Globus pallidus (tissue), 1 donor: ENCODE data around the gene SEZ6L.
"Not testable (repeated sequence)": the region's sequence is repeated elsewhere in the genome, so short reads cannot be mapped to it uniquely, and the experiment has no call there.

Source experiments
- DNase-seq: peaks from one replicate; pipeline ENCODE4 v3.0.0-alpha.2; 2015; ENCODE audit warnings: low spot score

Gene SEZ6L

DNA sequence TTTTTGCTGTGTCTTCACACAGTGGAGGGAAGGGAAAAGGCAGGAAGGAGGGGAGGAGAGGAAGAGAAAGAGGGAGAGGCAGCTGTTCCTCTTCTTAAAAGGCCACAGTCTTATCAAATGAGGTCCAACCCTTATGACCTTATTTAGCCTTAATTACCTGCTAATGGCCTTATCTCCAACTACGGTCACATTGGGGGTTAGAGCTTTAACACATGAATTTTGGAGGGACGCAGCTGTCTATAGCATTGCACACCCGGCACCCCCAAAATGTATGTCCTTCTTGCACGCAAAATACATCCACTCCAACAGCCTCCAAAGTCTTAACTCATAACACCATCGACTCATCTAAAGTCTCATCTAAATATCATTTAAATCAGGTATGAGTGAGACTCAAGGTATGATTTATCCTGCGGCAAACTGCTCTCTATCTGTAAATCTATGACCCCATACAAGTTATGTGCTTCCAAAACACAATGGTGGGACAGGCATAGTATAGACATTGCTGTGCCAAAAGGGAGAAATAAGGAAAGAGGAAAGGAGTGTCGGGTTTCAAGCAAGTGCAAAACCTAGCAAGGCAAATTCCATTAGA lies 214.8 kb downstream of the SEZ6L start:
- no peak for DNase-seq

DNA sequence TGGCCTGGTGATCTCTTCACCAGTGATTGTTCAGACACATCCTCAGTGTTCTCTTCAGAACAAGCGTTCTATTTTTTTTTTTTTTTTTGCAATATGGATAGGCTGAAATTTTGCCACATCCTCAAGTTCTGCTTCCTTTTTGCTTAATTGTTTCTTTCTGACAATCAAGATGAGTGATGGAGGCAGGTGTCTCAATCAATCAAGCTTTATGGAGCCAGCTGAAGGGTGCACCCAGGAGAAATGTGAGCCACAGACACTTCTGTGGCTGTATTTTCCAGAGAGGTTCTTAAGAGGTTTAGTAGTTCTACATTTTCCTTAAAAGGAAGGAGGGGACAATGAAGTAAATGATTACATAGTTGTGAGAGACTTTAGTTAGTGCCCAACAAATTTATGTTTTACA lies 215.9 kb downstream of the SEZ6L start:
- no peak for DNase-seq

DNA sequence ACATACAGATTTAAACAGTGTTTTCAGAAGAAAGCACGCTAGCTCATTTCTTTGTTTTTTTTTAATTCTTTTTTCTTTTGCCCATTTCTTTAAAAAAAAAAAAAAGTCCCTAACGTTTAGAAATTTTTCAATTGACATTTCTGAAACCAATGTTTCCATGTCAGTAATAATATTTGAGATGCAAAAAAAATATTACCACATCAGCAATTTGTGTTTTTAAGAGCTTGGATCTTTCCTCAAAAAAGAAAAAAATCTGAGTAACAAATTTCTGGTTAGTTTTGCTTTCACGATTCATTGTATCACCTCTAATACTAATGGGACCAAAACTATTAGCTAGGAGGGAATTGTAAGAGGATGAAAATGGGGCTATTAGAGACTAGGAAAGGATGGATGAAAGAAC lies 219.9 kb downstream of the SEZ6L start:
- no peak for DNase-seq

DNA sequence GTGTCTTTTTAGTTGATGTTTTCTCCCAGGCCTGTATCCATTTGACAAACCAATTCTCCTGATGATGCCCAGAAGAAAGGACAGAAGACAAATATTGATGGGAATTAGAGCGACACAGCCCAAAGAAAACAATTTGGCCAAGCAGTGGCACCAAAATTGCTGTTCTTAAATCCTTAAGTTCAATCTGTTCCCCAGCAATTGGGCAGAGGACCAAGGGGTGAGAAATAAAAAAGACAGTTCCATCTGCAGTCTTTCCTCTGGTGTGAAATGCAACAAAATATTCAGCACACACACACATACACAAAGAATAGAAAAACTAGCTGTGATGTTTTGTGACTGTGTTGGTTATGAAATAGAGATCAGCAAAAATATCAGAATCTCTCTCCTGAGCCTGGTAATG lies 221.8 kb downstream of the SEZ6L start:
- no peak for DNase-seq

DNA sequence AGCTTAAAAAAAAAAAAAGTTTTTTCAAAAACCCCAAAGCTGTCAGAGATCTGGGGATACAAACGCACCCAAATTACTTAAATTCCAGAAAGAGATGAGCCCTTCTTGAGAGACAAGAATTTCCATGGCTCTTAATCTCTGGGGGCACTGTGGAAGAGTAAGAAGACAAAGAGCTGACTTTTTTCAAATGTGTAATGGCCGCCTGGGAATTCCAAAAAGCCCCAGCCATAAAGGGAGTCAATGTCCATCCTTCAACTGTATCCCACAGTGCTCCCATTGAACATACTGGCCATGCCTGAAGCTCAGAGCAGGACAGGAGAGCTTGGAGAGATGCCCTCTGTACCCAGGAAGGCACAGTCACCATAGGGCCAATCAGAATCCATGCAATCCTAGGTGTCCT lies 222.4 kb downstream of the SEZ6L start:
- DNase-seq, result no peak

DNA sequence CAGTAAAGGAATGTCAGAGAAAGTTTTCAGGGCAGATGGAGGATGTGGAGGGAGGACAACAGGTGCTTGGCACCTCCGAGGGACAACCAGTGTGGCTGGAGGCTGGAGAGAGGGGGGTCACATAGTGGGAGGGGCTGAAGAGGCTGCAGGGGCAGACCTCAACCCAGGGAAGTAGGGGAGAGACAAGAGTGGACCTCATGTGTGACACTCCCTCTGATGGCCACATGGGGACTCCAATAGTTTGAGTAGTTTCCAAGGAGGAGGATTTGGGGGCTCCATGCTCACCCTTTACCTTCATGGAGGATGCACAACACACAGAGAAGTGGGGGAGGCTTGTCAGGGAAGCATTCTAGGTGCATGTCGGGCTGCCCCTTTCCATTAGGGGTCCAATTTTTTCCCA lies 224.7 kb downstream of the SEZ6L start:
- DNase-seq, result no peak

DNA sequence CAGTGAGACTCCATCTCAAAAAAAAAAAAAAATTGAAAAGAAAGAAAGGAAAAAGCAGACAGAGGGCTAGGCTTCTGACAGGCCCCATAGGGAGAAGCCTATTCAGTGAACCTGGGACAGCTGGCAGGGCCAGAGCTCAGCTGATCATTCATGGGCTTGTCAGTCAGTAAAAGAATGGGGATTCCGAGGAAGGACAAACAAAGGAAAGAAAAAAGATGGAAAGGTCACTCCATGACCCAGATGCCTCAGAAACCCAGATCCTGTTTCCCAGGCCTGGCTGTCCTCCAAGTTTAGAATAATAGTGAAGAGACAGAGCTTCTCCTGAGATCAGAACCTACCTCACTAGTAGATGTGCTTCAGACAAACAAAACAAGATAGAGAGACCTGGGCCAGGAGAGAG lies 225.5 kb downstream of the SEZ6L start:
- no peak for DNase-seq

DNA sequence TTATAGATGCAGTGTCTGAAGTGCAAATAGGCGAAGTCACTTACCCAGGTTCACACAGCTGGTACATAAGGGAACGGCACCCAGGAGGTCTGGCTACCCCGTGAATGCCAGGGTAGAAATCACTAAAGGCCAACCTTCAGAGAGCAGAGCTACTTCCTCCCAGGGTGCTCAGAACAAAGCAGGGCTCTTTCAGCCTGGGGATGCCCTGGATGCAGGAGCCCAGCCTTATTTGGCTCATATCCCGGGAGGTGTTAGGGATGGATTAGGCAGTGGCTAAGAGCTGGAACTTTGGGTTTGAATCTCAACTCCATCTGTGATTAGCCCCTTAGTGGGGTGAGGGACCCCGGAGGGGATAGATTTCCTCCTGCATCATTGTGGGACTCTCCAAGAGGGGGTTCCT lies 226.7 kb downstream of the SEZ6L start:
- DNase-seq, result no peak

DNA sequence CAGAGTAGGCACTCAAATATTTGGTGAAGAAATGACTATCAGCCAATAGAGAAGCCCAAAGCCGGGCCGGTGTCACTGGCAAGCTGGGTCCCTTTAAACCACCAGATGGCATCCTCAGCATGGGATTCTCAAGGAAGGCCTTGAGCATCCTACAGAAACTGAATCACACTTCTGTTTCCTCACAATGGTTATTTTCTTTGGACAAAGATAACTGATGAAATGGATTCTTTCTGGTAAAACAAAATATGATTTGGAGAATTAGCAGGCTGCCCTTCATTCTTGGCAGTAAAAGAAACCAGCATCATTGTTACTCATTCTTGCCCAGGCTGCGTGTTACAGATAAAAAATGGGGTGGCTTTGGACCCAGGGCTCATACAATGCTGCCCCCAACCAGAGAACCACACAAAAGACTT lies 229.5 kb downstream of the SEZ6L start:
- DNase-seq, result peak; percentile 62

DNA sequence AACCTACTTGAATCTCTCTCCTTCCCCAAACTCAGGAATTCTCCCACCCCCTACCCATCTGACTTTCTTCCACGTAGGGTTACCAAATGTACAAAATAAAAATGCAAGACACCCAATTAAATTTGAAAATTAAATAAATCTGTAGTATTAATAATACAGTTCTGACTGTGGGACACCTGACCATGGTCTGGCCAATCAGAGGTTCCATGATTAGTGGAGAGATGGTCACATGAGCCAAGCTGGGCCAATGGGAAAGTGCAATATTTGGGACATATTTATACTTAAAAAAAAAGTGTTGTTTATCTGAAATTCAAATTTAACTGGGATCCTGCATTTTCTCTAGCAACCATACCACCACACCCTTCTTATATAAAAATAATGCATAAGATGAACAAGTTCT lies 230.0 kb downstream of the SEZ6L start:
- no peak for DNase-seq

DNA sequence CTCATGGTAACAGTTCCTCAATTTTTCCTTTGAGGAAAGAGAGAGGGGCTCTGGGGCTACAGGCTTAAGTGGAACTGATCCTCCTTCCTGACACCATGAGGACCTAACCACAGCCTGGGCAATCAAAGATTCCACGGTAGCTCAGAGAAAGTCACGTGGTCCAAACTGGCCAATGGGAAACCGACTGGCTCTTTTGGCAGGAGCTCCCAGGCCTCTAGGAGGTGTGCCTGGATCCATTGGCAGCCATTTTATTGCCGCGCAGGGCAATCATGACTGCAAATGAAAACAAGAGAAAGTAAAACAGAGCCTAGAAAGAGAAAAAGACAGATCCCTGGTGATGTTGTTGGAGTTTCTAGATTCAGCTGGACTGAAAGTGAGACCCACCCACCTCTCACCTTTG lies 232.5 kb downstream of the SEZ6L start:
- DNase-seq, result no peak

DNA sequence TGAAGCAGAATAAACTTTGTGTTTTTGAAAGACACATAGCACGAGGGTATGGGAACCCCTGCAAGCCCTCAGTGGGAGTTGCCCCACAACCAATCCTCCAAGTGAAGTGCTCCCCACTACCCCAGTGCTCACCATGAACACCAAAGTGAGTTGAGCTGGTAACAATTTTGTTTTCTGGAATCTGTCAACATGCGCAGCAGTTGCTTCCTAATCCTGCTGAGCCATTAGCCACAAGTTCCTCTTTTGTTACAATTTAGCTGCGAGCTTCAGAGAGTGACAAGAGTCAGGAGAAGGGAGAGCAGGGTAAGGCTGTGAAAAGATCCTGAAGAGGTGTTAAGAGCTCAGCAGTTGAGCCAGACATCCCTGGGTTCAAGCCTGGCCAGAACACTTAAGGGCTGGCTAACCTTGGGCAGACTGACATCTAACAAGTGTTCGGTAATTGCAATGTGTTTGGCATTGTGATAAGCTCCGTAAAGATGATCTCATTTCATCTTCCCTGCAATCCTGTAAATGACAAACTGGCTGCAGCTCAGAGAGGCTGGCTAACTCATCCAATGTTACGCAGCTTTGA lies 235.7 kb downstream of the SEZ6L start:
- DNase-seq, result peak; percentile 16

DNA sequence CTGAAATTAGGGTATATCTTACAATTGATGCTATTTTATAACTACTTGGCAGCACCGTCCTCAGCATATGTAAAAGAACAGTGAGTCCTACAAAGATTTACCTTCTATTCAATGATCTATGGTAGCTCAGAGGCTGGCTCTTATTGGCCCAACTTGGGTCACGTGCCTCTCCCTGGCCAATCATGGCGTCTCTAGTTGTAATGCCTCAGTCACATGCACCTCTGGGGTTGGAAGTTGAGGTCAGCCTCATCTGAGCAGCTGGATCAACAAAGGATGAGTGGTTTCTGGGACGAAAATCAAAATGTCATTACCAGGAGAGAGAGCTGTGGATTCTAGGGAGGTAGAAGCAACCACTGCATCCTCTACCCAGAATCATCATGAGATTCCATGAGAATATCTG lies 236.9 kb downstream of the SEZ6L start:
- no peak for DNase-seq

DNA sequence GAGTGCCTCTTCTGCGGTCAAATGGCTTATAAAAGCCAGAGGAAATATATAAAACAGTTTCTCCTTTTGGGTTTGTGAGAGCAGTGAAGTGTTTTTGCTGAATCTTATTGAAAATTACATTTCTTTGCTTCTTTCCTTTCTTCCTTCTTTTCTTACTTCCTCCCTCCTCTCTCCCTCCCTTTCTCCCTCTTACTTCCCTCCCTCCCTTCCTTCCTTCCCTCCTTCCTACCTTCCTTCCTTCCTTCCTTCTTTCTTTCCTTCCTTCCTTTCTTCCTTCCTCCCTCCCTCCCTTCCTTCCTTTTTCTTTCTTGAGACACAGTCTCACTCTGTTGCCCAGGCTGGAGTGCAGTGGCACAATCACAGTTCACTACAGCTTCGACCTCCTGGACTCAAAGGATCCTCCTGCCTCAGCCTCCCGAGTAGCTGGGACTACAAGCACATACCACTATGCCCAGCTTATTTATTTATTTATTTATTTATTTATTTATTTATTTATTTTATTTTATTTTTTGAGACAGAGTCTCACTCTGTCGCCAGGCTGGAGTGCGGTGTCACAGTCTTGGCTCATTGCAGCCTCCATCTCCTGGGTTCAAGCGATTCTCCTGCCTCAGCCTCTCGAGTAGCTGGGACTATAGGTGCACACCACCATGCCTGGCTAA lies 239.4 kb downstream of the SEZ6L start:
- DNase-seq, result not testable (repeated sequence)

DNA sequence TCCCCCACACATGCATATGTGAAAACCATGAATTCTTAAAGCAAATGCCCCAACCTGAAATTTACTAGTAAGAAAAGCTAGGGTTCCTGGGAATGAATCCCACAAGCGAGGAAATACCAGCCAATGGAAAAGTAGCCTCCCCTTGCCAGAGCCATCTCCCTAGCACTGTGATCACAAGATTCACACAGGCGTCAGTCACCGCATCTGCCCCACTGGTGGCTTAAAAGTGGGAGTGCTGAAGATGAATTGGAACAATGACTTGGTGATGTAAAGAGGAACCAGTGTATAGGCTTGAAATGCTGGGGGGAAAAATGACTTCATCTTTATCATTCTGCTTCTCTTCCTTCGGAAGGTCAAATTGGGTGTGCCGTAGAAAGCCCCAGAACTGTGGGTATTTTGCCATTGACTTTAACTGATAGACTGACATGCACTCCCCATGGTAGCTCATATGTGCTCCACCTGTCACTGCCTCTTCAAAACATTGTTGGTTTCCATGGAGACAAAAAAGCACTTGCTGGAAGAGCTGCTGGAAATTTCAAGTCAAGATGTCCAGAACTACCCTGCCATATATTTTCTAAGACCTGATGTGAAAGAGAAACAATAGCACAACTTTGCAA lies 240.6 kb downstream of the SEZ6L start:
- DNase-seq, result no peak

DNA sequence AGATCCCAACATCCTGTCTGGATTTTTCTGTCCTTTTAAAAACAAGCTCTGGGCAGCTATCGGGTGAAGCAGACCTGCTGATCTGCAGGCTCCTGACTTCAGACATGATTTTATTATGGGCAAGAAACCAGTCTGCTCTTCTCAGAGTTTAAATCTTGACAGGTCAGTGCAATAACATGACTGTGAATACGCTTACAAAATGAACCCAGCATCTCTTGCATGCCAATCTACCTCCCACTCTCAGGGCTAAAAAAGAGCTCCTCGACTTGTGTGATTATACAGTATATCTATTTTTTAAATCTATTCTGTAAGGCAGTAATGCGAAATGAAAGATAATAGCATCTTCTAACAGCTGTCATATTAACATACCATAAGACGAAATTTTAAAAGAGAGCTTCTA lies 241.1 kb downstream of the SEZ6L start:
- DNase-seq, result no peak

DNA sequence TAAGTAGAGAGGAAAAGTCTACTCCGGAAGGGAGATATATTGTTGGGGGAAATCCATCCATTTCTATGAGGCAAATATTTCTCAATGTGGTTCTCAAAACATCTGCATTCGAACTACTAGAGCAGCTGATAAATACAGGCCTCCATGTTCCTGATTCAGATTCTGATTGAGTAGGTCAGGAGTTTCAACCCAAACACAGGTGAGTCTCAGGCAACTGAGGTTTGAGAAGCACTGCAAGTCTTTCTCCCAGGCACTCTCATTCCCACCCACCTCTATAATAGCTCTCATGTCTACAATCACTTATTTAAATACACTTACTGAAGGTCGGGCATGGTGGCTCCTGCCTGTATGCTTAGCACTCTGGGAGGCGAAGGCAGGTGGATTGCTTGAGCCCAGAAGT lies 245.1 kb downstream of the SEZ6L start:
- no peak for DNase-seq

DNA sequence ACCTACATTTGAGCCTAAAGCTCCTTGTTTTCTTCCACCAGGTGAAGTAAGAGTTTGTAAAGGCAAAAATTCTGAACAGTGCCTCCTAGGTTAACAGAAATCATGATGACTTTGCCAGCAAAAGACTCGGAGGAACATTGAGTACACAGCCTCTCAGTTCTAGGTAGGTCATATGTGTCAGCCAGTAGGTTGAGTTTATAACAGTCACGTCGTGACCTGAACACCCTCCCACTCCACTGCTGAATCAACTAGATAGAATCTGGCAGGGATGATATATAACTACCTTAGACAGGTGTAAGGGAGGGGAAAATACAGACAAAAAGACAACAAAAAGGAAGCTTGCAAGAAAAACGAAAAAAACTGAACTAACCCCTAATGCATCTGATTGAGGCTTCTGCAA lies 247.0 kb downstream of the SEZ6L start:
- DNase-seq, result no peak

DNA sequence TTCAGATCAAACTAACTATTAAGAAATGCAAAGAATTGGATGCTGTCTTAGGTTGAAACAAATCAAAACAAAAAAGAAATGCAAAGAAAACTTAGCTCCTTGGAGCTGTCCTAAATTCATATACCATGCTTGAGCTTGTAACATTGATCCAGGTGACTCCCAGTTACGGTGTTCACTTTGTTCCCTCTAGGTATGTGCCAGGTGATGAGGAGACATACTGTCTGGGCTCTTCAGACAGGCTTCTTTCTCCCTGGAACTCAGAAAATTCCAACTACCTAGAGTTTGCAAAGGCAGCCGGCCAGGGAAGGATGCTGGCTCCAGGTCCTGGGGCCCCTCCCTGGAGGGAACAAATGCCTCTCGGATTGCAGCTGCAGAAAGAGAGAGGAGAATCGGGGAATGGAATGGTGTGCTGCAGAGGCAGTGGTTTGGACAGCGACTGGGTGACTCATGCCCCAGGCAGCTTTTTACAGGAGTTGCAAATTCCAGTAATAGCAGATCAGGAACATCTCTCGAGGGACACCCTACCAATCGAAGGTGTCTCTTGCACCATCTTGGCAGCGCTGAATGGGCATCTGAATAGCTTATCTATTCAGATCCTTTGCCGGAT lies 247.5 kb downstream of the SEZ6L start:
- DNase-seq, result no peak

DNA sequence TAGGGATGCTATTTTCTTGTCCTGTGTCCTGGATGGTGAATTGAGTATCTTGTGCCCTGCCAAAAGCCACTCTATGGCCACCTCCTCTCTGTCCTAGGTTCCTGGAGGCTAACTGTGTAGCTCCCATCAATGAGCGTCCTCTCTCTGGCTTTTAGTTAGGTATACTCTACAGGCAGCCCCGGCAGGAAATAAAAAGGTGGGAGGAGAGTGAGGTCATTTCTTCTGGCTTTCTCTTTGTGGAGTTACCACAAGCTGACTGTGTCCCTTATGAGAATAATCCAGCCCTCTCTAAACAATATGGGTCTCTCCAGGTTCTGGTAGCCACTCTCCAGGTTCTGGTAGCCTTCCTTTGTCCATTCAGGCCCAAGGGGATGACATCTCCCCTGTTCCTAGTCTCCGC lies 248.1 kb downstream of the SEZ6L start:
- no peak for DNase-seq

DNA sequence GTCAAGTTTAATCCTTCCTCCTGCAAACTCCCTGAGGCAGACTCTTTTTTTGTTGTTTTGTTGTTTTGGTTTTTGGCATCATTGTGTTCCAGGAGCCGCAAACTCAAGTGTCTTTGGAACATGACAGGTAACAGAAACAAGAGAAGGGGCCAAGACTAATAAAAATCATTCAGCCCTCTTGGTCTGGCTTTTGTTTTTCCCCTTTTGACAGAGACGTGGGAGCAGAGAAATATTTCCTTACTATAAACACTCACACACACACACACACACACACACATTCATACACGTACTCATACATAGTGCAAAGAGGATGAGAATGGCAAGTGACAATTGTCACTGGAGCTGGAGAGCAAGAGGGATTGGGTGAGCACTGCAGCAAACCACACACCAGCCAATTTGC lies 249.4 kb downstream of the SEZ6L start:
- DNase-seq, result no peak

DNA sequence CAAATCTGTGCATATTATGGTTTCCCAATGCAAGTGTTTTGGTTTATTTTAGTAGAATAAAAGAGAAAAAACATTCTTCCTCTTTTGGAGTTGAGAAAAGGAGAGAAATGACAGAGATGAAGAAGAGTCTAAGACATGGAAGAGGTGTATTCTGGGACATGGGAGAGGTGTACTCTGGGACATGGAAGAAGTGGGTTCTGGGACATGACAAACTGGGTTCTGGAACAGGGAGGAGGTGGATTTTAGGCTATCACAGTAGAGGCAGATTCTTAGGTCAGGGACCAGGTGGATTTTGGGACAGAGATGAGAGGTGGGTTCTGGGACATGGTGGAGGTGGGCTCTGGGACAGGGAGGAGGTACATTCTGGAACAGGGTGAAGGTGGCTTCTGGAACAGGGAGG lies 257.7 kb downstream of the SEZ6L start:
- DNase-seq, result no peak
